ENCODE results near the gene SESN2. TPM values are rescaled to one million over a fixed set of nuclear protein-coding genes. Genes with fewer than 3 reads are reported as not detected.

SESN2 gene
- total and polyA plus RNA-seq, 10 of the 15 experiments (the other 5 are each of a cell fraction or from before 2014, with no cell fraction given) = 1.5 to 40.9 (median 17.8) TPM

DNA sequence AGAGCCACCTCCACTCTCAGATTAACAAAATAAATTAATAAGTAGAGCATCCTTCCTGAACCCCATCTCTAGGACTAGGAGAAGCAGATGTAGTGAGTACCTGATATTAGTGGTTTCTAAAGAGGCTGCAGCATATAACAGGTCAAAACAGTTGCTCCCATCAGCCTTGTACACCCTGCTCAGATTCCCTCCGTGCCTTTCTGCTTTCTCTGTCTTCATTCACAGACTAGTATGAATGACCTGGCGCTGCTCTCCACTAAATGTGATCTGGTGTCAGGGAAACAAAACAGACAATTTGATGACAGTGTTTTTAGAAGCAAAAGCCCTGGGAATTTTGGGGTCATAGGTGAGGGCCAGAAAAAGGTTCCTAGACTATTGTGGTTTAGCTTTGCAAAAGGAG is 8.3 kb downstream of the SESN2 start:
- H3K9ac ChIP-seq (ENCODE audit: control insufficient read depth, insufficient read depth, low read length) = no peak overlapping the region
- ChIA-PET CTCF (no interaction called here), POLR2A (no interaction called here), SMC1A (ENCODE audit: uncharacterized antibody, unreplicated experiment) (interaction anchor here (1.9 kb wide), 1 partner anchor 18 kb away, joined by 14 read pairs; no protein-coding TSS in a partner anchor), RAD21 (ENCODE audit: unreplicated experiment) (no interaction called here)
- no peaks in the 10 kb centered on the region for H3K9me3 ChIP-seq (replicated peaks; ENCODE audit: control insufficient read depth, insufficient read depth, low read length)
- TF ChIP-seq SIN3A (IDR thresholded peaks at IDR 0.05; ENCODE audit: low read depth, low read length) (no peak), IRF4 (IDR thresholded peaks at IDR 0.05; ENCODE audit: low read depth, low read length) (no peak), SMC3 (IDR thresholded peaks at IDR 0.05; ENCODE audit: borderline replicate concordance, low read length) (no peak), GABPA (IDR thresholded peaks at IDR 0.05; ENCODE audit: low read depth) (no peak), ZNF592 (IDR thresholded peaks at IDR 0.05) (no peak), ZBTB4 (CRISPR knock-in tag; IDR thresholded peaks at IDR 0.05) (no peak), TARDBP (IDR thresholded peaks at IDR 0.05; ENCODE audit: borderline replicate concordance) (no peak), LARP7 (IDR thresholded peaks at IDR 0.05) (no peak), POLR2A (IDR thresholded peaks at IDR 0.05; ENCODE audit: low read depth, low read length) (no peak)
- no peaks in the 10 kb centered on the region for H3K27me3 ChIP-seq (replicated peaks in 1 of 2; ENCODE audit: control insufficient read depth in 2 of 2, insufficient read depth in 2 of 2, low read length in 1 of 2)
- H3K36me3 ChIP-seq (ENCODE audit: control insufficient read depth in 2 of 2, insufficient read depth in 2 of 2, low read length in 1 of 2) = peaks cover 0 to 3% of the 10 kb centered on the region in 2 experiments; a peak in 3 of 4 replicates
- H2AFZ ChIP-seq (ENCODE audit: control insufficient read depth, low read depth, low read length) = no peak overlapping the region
- in situ Hi-C loops (cut with MboI) (no loop called here), intact Hi-C loops (cut with micrococcal nuclease; ENCODE audit: unreplicated experiment) (no loop called here)
- 98% methylated on average over 2 of the region's 2 CpGs for WGBS (ENCODE audit: insufficient coverage, insufficient replicate concordance, low lambda C conversion rate, missing lambda C conversion rate)
- no TSS peak for BruUV-seq (replicated peaks)
- no peak overlapping the region for H3K4me3 ChIP-seq
- DNase-seq (ENCODE audit: low read depth, low spot score) (no peak), FAIRE-seq (no peak), ATAC-seq (no peak)
- H4K20me1 ChIP-seq (ENCODE audit: control insufficient read depth, insufficient read depth) = no peaks in the 10 kb centered on the region
- H3K27ac ChIP-seq (ENCODE audit: control insufficient read depth, insufficient read depth) = no peak overlapping the region
- H3K4me2 ChIP-seq (ENCODE audit: control insufficient read depth, insufficient read depth) = no peak overlapping the region
- peaks cover 13% of the 10 kb centered on the region for H3K79me2 ChIP-seq (ENCODE audit: control insufficient read depth, insufficient read depth, low read length)
- H3K4me1 ChIP-seq (ENCODE audit: control insufficient read depth, insufficient read depth, low read length) = no peaks in the 10 kb centered on the region

Data from GM12878 (cell line).